ENCODE data around the gene C1QTNF9B.

DNA sequence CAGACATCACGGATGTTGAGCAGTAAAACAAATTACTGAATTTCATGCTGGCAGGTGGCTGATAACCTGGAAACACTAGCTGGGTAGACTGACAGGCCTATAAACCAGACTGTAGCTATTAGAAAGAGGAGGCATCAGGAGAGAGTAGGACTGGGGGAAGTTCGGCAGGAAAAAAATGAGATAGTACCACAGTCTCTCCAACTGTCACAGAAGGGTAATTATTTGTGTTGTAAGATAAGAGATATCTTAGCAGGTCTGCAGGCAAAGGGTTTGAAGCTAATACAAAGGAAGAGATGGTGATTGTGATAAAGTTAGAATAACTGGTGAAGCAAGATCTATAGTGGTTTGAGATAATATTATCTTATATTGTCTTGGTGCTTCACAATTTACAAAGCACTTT, 49.8 kb downstream of the C1QTNF9B start:
- TF ChIP-seq, protein P1, sequence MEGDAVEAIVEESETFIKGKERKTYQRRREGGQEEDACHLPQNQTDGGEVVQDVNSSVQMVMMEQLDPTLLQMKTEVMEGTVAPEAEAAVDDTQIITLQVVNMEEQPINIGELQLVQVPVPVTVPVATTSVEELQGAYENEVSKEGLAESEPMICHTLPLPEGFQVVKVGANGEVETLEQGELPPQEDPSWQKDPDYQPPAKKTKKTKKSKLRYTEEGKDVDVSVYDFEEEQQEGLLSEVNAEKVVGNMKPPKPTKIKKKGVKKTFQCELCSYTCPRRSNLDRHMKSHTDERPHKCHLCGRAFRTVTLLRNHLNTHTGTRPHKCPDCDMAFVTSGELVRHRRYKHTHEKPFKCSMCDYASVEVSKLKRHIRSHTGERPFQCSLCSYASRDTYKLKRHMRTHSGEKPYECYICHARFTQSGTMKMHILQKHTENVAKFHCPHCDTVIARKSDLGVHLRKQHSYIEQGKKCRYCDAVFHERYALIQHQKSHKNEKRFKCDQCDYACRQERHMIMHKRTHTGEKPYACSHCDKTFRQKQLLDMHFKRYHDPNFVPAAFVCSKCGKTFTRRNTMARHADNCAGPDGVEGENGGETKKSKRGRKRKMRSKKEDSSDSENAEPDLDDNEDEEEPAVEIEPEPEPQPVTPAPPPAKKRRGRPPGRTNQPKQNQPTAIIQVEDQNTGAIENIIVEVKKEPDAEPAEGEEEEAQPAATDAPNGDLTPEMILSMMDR (conservative IDR thresholded peaks at IDR 0.05; ENCODE audit: low read depth, low read length): no peak
- TF ChIP-seq EZH2phosphoT487 (IDR thresholded peaks at IDR 0.05; ENCODE audit: borderline replicate concordance, low read length): no peak
- TF ChIP-seq EZH2 (IDR thresholded peaks at IDR 0.05; ENCODE audit: low read length, unreplicated experiment): no peak

All from PC-3 (cell line).